GM18498 (cell line): ENCODE measurements around the gene AQP7.
"Not testable (repeated sequence)": the region's sequence is repeated elsewhere in the genome, so short reads cannot be mapped to it uniquely, and the experiment has no call there.

Experiments used
- ATAC-seq: cut with Tn5 transposase; IDR thresholded peaks from one replicate; pipeline ENCODE4 v1.9.1; 2021; ENCODE audit warnings: mild to moderate bottlenecking, moderate library complexity; ENCODE audit not compliant: unreplicated experiment

AQP7 gene

DNA sequence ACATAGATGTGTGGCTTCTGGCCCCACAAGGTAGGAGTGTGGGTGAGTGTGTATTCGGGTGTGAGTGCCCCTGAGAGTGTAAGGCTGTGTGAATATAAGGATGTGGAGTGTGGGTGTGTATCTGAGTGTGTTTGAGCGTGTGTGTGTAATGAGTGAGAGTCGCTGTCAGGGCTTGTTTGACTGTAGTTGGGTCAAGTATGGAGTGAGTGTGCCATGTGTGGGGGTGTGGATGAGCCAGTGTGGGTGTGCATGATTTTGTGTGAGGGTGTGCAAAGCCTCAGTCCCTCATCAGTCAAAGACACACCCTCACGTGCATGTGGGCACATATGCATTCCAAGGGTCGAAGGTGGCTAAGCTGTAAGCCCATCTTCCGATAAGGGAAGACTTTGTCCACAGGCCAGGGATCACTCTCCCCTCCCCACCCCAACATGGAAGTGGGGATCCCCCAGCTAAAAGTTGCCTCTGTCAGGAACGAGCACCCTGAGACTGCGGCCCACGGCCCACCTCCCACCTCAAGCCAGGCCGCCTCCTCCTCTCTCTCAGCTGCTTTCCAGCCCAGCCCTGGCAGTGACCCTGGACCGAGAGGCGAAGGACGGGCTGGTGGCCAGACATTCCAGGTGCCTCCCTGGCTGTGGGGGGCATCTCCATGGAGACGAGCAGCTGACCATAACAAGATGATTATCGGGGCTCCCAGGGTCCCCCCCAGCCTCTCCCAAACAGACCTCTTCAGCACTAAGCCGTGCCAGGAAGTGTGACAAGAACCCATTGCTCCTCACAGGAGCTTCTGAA, 32.1 kb upstream of the AQP7 start:
- ATAC-seq, result no peak

DNA sequence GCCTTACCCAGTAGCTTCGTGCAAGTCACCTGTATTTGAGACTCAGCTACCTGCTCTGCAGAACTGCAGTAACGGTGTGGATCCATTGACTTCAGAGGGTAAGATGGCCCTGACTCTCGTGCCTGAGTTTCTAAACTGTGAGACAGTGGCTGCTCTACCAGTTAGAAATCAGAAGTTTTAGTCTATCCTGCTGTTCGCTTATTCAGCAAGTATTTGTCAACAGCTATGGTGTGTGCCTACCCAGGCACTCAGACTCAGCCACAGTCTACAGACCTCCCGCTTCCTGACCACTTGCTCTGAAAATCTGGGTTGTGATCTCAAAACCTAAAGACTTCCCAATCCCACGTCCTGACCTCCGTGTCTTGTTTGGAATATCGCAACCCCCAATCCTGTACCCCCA, 31.5 kb upstream of the AQP7 start:
- ATAC-seq, result no peak

DNA sequence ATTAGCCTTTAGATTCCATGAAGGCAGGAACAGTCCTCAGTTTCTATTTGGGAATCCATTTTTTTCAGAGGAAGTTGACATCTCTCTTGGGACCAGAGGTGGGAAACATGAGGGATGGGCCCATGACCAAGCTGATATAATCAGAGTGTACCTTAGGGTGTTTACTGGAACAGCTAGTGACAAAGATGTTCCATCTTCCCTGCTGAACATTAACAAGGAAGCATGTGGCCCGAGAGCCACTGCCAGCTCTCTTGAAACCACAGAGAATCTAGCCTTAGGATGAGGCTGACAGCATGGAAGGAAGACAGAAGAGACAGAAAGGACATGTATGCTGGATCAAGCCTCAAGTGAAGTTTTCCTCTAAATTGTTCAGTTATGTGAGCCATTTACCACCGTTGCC, 29.1 kb upstream of the AQP7 start:
- no peak for ATAC-seq

DNA sequence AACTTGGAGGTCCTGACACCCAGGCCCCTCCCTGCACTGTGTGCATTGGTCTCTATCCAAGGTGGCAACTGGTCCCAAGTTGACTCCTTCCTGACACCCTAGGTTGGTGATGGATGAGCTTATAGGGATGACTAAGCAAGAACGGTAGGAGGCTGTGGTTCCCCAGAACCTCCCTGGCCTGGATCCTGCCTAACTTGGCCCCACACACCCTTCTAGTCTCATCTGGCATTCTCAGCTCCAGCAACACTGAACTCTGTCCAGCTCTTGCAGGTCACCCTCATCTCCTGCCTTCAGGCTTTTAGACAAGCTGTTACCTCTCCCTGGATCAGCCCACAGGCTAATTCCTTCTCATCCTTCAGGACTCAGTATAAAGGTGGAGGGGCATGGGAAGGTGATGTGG, 28.6 kb upstream of the AQP7 start:
- ATAC-seq, result no peak

DNA sequence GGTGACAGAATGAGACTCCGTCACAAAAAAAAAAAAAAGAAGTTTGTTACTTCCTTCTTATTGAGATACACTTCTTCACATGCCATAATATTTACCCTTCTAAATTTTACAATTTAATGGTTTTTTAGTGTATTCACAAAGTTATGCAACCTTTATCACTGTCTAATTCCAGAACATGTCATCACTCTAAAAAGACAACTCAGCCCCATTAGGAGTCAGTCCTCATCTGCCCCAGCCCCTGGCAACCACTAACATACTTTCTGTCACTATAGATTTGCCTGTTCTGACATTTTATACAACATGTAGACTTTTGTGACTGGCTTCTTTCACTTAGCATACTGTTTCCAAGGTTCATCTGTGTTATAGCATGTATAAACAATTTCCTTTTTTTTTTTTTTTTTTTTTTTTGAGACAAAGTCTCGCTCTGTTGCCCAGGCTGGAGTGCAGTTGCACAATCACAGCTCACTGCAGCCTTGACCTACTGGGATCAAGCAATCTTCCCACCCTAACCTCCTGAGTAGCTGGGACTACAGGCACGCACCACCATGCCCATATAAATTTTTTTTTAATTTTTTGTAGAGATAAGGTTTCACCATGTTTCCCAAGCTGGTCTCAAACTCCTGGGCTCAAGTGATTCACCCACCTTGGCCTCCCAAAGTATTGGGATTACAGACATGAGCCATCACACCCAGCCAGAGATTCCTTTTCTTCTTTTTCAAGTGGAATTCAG, 27.1 kb upstream of the AQP7 start:
- ATAC-seq, result no peak

DNA sequence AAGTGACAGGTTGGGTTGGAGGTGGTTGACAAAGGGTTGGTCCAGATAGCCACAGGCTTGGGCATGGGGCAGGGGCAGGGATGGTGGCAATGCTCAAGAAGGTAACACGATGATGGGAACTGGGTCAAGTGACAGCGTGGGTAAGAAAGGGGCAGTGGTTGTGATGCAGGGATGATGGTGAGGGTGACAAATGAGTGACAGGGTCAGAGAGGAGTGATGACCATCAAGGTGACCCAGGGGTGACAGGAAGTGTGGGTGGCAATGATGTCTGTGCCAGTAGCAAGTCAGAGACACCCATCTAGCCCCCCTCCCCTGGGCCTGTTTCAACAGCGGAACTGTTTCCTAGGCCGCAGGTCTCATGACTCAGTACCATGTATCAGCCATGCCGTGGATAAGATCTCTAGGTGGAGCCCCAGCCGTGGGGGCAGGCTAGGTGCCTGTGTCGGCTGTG, 24.5 kb upstream of the AQP7 start:
- no peak for ATAC-seq

DNA sequence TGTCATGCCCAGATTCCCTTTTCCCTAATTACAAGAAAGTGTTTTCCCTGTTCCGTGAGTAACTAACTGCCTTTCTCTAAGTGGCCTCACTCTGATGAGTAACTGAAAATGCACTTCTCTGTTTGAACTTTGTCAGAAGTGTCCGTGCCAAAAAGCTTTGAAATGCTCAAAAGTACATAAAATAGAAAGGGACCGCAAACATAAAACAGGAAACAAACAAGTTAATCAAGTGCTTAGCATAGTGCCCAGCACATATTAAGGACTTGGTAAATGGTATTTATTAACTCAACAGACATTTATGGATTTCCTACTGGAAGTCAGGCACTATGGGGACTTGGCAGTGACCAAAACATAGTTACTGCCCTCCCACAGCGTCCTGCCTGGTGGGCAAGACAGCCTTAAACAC, 22.8 kb upstream of the AQP7 start:
- no peak for ATAC-seq

DNA sequence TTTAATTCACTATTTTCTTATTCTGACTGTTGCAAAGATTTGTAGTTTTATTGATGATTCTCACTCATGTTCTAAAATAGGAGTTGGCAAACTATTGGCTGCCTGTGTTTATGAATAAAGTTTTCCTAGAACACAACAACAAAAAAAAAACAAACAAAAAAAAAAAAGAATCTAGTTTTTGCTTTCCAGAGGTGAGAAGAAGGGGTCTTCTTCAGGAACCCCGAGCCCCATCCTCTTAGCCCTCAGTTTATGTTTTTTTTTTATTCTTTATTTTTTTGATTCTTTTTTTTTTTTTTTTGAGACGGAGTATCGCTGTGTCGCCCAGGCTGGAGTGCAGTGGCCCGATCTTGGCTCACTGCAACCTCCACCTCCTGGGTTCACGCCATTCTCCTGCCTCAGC, 22.1 kb upstream of the AQP7 start:
- not testable (repeated sequence) for ATAC-seq

DNA sequence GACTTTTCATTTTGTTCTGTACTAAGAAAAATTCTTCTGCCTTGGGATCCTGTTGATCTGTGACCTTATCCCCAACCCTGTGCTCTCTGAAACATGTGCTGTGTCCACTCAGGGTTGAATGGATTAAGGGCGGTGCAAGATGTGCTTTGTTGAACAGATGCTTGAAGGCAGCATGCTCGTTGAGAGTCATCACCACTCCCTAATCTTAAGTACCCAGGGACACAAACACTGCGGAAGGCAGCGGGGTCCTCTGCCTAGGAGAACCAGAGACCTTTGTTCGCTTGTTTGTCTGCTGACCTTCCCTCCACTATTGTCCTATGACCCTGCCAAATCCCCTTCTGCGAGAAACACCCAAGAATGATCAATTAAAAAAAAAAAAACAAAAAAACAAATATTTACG, 21.7 kb upstream of the AQP7 start:
- ATAC-seq, result not testable (repeated sequence)

DNA sequence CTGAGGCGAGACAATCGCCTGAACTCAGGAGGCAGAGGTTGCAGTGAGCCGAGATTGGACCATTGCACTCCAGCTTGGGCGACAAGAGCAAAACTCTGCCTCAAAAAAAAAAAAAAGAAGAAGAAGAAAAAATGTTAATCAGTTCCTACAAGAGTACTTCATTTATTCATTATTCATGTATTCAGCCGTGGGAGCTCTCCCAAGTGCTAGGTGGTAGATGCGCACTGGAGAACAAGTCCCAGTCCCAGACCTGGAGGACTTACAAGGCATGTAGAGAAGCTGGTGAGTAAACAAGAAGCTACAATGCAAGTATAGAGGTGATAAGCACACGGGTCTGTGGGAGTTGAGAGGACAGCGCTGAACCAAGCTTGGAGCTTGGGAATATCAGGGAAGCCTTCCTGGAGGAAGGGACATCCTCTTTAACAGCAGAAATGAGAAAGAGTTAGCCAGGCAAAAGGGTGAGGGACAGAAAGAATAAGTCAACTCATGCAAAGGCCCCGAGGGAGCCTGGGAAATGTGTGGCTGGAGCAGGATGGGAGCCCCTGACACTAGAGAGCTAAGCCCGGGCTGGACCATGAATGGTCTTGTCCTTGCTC, 17.4 kb upstream of the AQP7 start:
- ATAC-seq, result no peak

DNA sequence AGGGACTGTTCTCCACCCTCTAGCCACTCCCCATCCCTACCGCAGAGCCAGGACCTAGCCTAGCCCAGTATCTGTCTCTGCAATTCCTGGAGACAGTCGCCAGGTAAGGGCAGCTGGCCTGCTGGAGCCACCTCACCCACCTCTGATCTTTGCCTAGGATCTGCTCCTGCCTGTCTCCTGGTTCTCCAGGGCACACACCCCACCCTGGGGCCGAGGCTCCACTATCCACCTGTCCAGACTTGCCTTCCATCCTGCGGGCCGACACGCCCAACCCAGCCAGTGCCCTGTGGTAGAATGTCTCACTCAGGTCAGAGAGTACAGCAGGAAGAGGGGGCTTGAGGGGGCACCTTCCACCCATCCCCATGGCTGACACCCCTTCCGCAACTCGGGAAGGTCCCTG, 15.7 kb upstream of the AQP7 start:
- ATAC-seq, result no peak

DNA sequence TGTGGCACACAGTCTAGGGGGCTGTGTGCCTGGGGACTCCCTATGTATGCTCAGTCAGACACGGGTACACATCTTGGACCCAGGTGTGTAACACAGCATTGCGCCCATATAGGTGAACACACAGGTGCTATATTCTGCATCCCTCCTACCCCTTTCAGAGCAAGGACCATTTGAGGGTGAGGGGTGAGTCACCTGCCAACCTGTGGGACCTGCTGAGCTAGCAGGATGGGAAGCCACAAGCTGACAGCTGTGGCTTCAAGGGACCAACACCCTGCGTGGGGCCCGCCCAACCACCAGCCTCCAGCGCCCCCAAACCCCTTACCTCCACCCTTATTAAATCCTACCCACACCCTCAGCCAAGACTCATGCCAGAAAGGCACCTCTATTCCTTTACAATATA, 14.6 kb upstream of the AQP7 start:
- ATAC-seq, result no peak

DNA sequence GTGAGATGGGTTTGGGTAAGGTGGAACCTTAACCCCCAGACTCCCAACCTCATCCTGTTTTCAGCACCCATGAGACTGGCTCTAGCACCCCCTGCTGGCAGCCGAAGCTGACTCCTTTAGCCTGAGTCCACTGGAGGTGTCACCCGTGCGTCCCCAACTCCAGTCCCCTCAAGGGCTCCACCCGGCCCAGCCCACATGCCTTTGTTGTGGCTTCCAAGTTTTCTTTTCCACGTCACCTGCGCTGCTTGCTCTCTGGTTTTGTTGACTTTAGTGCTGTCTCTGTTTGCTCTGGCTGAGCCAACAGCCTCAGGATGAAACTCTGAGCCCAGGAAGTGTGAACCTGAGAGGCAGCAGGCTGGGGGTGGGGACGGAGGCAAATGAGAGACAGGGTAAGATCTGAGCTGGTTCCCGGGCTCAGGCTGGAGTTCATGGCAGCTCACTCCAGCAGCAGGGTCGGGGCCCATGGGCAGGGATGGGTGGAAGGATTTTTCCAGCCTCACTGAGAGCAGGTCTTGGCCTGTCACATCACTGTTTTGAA, 13.2 kb upstream of the AQP7 start:
- ATAC-seq, result no peak

DNA sequence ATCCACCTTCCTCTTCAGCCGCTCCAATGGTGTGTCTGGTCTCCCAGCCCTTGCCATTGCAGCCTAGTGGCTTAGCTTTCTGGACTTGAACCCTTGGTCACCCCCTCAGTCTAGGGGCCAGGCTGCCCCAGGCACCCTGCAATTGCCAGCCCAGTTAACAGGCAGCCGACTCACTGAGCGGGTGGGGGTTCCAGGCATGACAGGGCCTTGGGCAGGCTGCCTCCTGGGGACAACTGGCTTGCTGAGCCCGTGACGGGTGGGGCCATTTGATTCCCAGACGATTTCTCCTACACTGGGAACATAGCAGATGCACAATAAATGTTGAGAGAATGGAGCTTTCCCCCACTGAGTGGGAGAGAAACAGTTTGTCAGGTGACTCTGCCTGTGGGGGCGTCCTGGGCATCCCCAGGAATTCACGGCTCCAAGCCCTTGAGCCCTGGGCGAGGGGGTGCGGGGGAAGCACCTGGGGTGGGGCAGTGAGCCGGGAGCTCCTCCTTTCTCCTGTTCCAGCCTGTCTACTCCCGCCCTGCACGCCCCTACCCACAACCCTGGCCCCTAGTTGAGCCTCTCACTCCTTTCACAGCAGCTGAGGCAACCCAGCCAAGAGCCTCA, 12.6 kb upstream of the AQP7 start:
- no peak for ATAC-seq

DNA sequence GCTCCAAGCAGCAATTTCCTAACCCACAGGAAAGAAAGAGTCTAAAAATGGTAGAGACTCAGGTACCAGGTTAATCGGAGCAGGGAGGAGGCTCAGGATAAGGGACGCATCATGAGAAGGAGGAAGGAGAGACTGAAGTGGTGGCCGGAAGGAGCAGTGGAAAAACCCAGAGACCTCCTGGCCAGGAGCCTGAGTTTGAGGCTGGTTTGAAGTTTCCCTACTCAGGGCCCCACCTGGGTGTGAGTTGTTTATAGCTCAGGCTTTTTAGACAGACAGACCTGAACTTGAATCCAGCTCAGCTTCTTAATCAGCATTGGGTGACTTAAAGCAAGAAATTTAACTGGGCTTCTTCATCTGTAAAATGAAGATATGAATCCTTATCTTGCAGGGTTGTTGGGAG, 11.9 kb upstream of the AQP7 start:
- no peak for ATAC-seq

DNA sequence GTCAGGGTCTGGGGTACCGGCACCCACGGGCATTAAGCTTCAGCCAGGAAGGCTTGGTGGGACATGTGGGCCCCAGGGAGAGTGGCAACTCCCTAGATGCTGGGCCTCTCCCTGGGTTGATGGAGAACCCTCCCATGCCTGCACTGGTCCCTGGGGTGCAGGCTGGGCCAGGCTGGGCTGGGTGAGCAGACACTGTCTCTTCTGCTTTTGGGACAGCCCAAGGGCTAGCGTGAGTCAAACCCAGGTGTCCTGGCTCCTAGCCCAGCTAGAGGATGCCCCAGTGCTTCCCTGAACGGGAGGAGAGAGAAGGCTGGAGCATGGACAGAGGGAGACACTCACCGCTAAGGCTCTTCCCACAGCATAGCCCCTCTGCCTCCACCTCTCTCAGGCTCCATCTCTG, 5.7 kb upstream of the AQP7 start:
- no peak for ATAC-seq

DNA sequence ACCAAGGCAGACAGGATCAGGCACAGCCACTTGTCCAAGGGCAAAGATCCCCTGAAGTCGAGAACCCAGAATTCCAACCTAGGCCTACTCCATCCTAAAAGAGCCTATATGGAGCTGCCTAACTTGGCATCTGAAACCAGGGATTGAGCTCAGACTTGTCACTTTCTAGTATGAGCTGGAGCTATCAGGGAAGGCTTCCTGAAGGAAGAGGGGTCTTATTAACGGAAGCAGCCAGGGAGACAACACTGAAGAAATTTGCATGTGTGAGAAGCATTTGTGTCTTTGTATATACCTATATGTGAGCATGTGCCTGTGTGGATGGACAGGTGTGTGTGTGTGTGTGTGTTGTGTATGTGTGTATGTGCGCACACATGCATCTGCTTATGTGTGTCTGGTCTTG, 4.7 kb upstream of the AQP7 start:
- no peak for ATAC-seq

DNA sequence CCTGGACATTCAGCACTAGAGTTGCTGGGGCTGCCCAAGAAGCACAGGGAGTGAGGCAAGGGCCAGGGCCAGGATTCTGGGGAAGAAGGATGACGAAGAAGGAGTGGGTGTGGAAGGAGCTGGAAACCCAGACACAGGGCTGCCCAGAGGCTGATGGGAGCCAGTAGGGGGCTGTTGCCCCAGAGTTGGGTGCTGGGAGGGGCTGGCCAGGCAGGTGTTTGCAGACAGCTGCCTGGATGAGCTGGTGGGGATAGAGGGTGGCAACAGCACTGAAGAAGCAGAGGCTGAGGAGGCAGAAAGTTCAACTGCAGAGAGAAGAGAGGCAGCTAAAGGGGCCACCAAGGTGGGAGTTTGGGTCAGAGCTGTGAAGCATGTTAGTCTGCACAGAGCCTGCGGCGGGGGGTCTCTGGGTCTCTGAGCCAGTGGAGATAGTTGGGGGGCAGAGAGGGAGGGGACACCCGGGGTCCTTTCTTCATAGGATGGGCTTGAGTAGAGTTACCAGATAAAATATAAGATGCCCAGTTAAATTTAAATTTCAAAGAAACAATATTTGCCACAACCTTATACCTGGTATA, 2.5 kb upstream of the AQP7 start:
- ATAC-seq, result no peak

DNA sequence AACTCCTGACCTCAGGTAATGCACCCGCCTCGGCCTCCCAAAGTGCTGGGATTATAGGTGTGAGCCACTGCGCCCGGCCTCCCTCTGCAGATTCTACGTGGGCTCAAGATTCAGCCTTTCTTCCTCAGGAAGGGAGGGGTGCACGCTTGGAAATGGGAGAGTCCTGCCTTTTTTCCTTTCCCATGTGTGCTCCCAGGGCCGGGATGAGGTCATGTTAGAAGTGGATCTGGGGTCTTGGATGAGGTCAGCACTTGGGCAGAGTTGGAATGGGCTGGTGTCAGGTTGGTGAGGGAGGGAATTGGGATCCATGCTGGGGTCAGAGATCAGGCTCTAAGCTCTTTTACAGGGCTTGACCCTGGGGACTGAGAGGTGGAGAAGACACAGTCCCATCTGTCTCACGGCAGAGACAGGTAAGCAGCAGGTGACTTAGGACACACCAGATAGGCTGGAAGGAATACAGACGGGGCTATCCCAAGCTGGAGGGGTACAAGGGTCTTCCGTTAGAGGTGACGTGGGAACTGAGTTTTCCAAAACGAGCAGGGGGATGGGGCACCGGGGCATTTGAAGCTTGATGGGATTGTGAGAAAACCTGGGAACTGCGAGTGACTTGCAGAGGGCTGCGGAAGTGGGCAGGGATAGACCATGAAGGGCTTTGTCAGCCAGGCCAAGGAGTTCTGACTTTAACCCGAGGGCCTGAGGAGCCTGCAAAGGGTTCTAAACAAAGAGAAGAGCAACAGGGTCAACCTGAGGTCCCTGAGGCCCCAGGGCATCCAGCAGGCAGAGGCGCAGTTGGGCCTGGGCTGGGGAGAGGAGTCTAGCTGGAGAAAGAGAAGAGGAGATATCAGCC, 1.8 kb upstream of the AQP7 start:
- no peak for ATAC-seq

DNA sequence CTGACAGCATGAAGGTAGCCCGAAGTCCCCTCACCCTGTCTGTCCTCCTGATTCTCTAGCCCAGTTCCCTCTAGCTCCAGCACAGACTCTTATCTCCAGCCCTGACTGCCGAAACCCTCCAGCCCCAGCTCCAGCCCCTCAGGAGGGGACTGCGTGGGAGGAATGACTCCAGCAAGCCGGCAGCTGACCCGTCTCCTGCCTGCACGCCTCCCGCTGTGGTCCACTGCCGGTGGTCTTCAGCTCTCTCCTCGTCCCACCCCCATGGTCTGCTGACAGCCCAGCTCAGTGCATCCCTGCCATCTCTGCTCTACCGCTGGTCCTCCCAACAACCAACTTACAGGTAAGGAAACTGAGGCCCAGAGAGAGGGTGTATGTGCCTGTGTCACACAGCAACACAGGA, 559 bp downstream of the AQP7 start:
- ATAC-seq, result not testable (repeated sequence)
